HCT116 (cell line): ENCODE results near the gene SSRP1. TPM values are rescaled to one million over a fixed set of nuclear protein-coding genes. Genes with fewer than 3 reads are reported as not detected.
"Not testable (repeated sequence)": the region's sequence is repeated elsewhere in the genome, so short reads cannot be mapped to it uniquely, and the experiment has no call there.

ENCODE experiments used
- ATAC-seq: fragments of 200-7000 bp; cut with Tn5 transposase; 2 replicates; pipeline ENCODE4 v1.9.1; 2020; ENCODE audit warnings: mild to moderate bottlenecking, moderate library complexity
- BruUV-seq: library from RNA; stranded (reverse); fragments of 400-500 nt; replicated peaks from 2 replicates; lab custom pipeline; 2021; lab: Mats Ljungman, UMichigan
- CTCF ChIA-PET: fragments of 300-600 bp; sonication (Branson Sonifier 250); formaldehyde crosslinking; loops from one replicate; lab custom pipeline; 2021; ENCODE audit warnings: antibody characterized with exemption; lab: Charles Lee
- POLR2A ChIA-PET: fragments of 300-600, 350-600 bp; sonication (Branson Sonifier 250); formaldehyde crosslinking; loops from one replicate; lab custom pipeline; 2021; ENCODE audit warnings: antibody characterized with exemption; lab: Charles Lee
- RAD21 ChIA-PET, 2 experiments: fragments of 300-600 bp; sonication (Branson Sonifier 250); formaldehyde crosslinking; loops; one replicate each; lab custom pipeline; 2023; ENCODE audit warnings: low total read pairs in 2 of 2; ENCODE audit not compliant: uncharacterized antibody in 2 of 2, unreplicated experiment in 2 of 2, low non-redundant PET in 1 of 2; lab: Charles Lee
- DNase-seq: peaks from one replicate; pipeline ENCODE4 v3.0.0-alpha.2; 2010; ENCODE audit warnings: low read depth, low spot score
- H2AFZ ChIP-seq: fragments of 200-600 bp; shearing (Covaris generic), sonication (generic); 2 replicates; pipeline ENCODE4 v1.6.1; 2017; ENCODE audit warnings: low read depth, mixed run types, mixed read lengths, antibody characterized with exemption, low read length; ENCODE audit not compliant: poor library complexity, severe bottlenecking
- H3K27ac ChIP-seq: 2 replicates; pipeline ENCODE4 v1.5.1; 2012; ENCODE audit warnings: low read depth, low read length
- H3K27me3 ChIP-seq: fragments of 200-600 bp; sonication (generic); 2 replicates; pipeline ENCODE4 v1.6.1; 2016; ENCODE audit warnings: mixed run types, low read length, mixed read lengths; ENCODE audit not compliant: insufficient read depth
- H3K36me3 ChIP-seq, 2 experiments: fragments of 200-500 bp in 1 of 2; fragments of 200-600 bp in 1 of 2; sonication (Bioruptor generic) in 1 of 2; sonication (generic) in 1 of 2; 2 replicates each; pipeline versions ENCODE4 v1.5.1 to v1.6.1; 2014 to 2016; ENCODE audit warnings: low read length in 2 of 2, inconsistent platforms in 1 of 2, mixed read lengths in 1 of 2, mixed run types in 1 of 2; ENCODE audit not compliant: insufficient read depth in 2 of 2, control insufficient read depth in 1 of 2
- H3K4me1 ChIP-seq, 2 experiments: fragments of 200-600 bp in 1 of 2; sonication (generic) in 1 of 2; 2 replicates each; pipeline versions ENCODE4 v1.5.1 to v1.6.1; 2012 to 2017; ENCODE audit warnings: low read length in 2 of 2, inconsistent platforms in 1 of 2, mild to moderate bottlenecking in 1 of 2, mixed read lengths in 1 of 2, mixed run types in 1 of 2, moderate library complexity in 1 of 2; ENCODE audit not compliant: insufficient read depth in 2 of 2, control insufficient read depth in 1 of 2
- H3K4me2 ChIP-seq: fragments of 200-600 bp; sonication (generic); 2 replicates; pipeline ENCODE4 v1.6.1; 2017; ENCODE audit warnings: mixed run types, low read length, mixed read lengths
- H3K4me3 ChIP-seq, 2 experiments: fragments of 200-600 bp in 1 of 2; sonication (generic) in 1 of 2; replicated peaks in 1 of 2; 2 replicates each; pipeline ENCODE4 v1.5.1; 2011 to 2016; ENCODE audit warnings: low read length in 2 of 2, control low read depth in 1 of 2, low read depth in 1 of 2, mild to moderate bottlenecking in 1 of 2, mixed read lengths in 1 of 2, mixed run types in 1 of 2
- H3K79me2 ChIP-seq: fragments of 200-600 bp; sonication (generic); 2 replicates; pipeline ENCODE4 v1.6.1; 2017; ENCODE audit warnings: mild to moderate bottlenecking, mixed run types, low read length, moderate library complexity, mixed read lengths; ENCODE audit not compliant: insufficient read depth
- H3K9ac ChIP-seq: fragments of 200-600 bp; sonication (generic); 2 replicates; pipeline ENCODE4 v1.6.1; 2016; ENCODE audit warnings: low read length, mixed read lengths
- H3K9me2 ChIP-seq: fragments of 200-600 bp; sonication (generic), shearing (Covaris generic); 2 replicates; pipeline ENCODE4 v1.6.1; 2017; ENCODE audit warnings: mixed run types, mild to moderate bottlenecking, moderate library complexity; ENCODE audit not compliant: insufficient read depth
- H3K9me3 ChIP-seq, 2 experiments: fragments of 200-500 bp in 1 of 2; fragments of 200-600 bp in 1 of 2; sonication (Bioruptor generic) in 1 of 2; sonication (generic) in 1 of 2; 2 replicates each; pipeline ENCODE4 v1.6.1; 2014 to 2017; ENCODE audit warnings: low read length in 2 of 2, mixed read lengths in 2 of 2, inconsistent platforms in 1 of 2, low read depth in 1 of 2, mild to moderate bottlenecking in 1 of 2, mixed run types in 1 of 2, moderate library complexity in 1 of 2; ENCODE audit not compliant: control insufficient read depth in 1 of 2, insufficient read depth in 1 of 2
- H4K20me1 ChIP-seq: fragments of 200-600 bp; sonication (generic), shearing (Covaris generic); 2 replicates; pipeline ENCODE4 v1.6.1; 2017; ENCODE audit warnings: mixed run types, mild to moderate bottlenecking, moderate library complexity; ENCODE audit not compliant: insufficient read depth
- ATF3 ChIP-seq: IDR thresholded peaks from 2 replicates; pipeline ENCODE4 v1.6.1; 2012
- EGR1 ChIP-seq: IDR thresholded peaks from 2 replicates; pipeline ENCODE4 v1.6.1; 2012; ENCODE audit warnings: low read depth
- EZH2 ChIP-seq: fragments of 200-600 bp; sonication (generic); IDR thresholded peaks from 2 replicates; pipeline ENCODE4 v1.6.1; 2017; ENCODE audit warnings: antibody characterized with exemption, mixed run types
- FOSL1 ChIP-seq: IDR thresholded peaks from 2 replicates; pipeline ENCODE4 v1.6.1; 2012; ENCODE audit warnings: low read depth
- MAX ChIP-seq: IDR thresholded peaks from 2 replicates; pipeline ENCODE4 v1.6.1; 2012
- POLR2A ChIP-seq: IDR thresholded peaks from 2 replicates; pipeline ENCODE4 v1.7.0; 2011; ENCODE audit warnings: borderline replicate concordance; ENCODE audit not compliant: insufficient read depth, insufficient read length; ENCODE audit errors: extremely low read depth
- ZNF274 ChIP-seq: fragments of 200-500 bp; sonication (Bioruptor generic); IDR thresholded peaks from 2 replicates; pipeline ENCODE4 v1.6.1; 2014; ENCODE audit warnings: mild to moderate bottlenecking, low read depth, low read length, inconsistent platforms
- intact Hi-C: fragments of 100-400 bp; cut with micrococcal nuclease; formaldehyde crosslinking; loops from 2 replicates; pipeline ENCODE4 v1.10.0; 2022
- total RNA-seq: library from RNA; stranded (reverse); gene quantifications from one replicate; pipeline ENCODE4 v1.2.1, GENCODE V29; 2021; ENCODE audit not compliant: unreplicated experiment

SSRP1 gene
- total RNA-seq, 1 experiment from 2014 or later: 260 TPM

GRCh38 chr11:57361926-57362325 is 26.2 kb upstream of the SSRP1 start:
- no peaks in the 10 kb centered on the region for H3K4me1 ChIP-seq
- no peak overlapping the region for H2AFZ ChIP-seq
- no peak overlapping the region for H3K9ac ChIP-seq
- TF ChIP-seq EGR1: no peak
- TF ChIP-seq ATF3: no peak
- no peak for TF ChIP-seq POLR2A
- no peak for TF ChIP-seq ZNF274
- TF ChIP-seq EZH2: no peak
- TF ChIP-seq MAX: no peak
- no peak for TF ChIP-seq FOSL1
- TF ChIP-seq, all 23 proteins: peak for 0
- Histone ChIP-seq H4K20me1 (no peaks in the 10 kb centered on the region), H3K4me2 (no peak overlapping the region), H3K36me3 (no peaks in the 10 kb centered on the region), H3K9me3 (no peaks in the 10 kb centered on the region), H3K79me2 (no peaks in the 10 kb centered on the region), H3K4me3 (no peak overlapping the region), H3K27ac (no peak overlapping the region), H3K9me2 (no peaks in the 10 kb centered on the region), H3K27me3 (0 out of 2 replicates have a peak, but pooled peaks cover 5% of the 10 kb centered on the region)
- no peak for ATAC-seq
- ChIA-PET CTCF (interaction anchor here (1.6 kb wide), 1 partner anchor 12 kb away, joined by 3 read pairs; no protein-coding TSS in a partner anchor), RAD21 (no interaction called here), POLR2A (no interaction called here)
- BruUV-seq: no TSS peak
- DNase-seq: no peak
- intact Hi-C loops: no loop called here

GRCh38 chr11:57361420-57361819 is 25.7 kb upstream of the SSRP1 start:
- H3K4me1 ChIP-seq, DNase-seq, H4K20me1 ChIP-seq, H3K4me2 ChIP-seq, H3K27ac ChIP-seq, H3K36me3 ChIP-seq, H3K9me3 ChIP-seq, H2AFZ ChIP-seq, H3K27me3 ChIP-seq, H3K4me3 ChIP-seq, H3K9ac ChIP-seq, H3K79me2 ChIP-seq, RAD21 ChIA-PET, ATAC-seq, H3K9me2 ChIP-seq, BruUV-seq, intact Hi-C loops: not testable (repeated sequence)
- ChIA-PET POLR2A (interaction anchor here (1.5 kb wide), 1 partner anchor 9 kb away, joined by 3 read pairs; no protein-coding TSS in a partner anchor), CTCF (interaction anchor here (1.6 kb wide), 1 partner anchor 11 kb away, joined by 3 read pairs; no protein-coding TSS in a partner anchor)
